Measurements from ENCODE around the gene ZNRF2.

ZNRF2 gene

DNA sequence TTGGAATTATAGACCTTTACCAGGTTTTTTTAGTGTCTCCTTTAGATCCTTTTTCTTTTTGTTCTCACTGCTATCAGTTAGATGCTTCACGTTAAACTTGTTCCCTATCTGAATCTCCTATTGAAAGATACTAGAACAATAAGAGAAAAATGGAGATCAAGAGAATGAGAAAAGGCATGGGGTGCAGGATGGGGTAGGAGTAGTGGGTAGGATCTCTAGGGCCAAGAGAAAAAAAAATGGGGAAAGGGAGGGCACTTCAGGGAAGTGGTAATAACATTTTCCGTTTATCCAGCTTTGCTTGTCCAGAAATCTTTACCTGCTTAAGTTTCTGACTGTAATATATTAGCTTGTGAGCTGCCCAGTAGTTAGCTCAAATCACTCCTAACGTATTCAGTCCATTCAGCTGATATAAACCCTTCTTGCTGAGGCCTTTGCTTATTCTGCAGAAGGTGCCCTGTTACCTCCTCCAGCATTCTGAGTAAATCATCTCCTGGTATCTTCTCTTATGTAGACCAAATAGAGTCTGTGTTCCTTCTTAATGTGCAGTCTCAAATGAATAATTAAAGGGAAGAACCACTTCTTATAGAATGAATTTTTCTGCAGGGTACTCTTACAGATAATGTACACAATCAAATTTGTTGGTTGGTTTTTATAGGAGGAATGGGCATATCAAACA is 69.7 kb downstream of the ZNRF2 start:
- TF ChIP-seq, protein P1, sequence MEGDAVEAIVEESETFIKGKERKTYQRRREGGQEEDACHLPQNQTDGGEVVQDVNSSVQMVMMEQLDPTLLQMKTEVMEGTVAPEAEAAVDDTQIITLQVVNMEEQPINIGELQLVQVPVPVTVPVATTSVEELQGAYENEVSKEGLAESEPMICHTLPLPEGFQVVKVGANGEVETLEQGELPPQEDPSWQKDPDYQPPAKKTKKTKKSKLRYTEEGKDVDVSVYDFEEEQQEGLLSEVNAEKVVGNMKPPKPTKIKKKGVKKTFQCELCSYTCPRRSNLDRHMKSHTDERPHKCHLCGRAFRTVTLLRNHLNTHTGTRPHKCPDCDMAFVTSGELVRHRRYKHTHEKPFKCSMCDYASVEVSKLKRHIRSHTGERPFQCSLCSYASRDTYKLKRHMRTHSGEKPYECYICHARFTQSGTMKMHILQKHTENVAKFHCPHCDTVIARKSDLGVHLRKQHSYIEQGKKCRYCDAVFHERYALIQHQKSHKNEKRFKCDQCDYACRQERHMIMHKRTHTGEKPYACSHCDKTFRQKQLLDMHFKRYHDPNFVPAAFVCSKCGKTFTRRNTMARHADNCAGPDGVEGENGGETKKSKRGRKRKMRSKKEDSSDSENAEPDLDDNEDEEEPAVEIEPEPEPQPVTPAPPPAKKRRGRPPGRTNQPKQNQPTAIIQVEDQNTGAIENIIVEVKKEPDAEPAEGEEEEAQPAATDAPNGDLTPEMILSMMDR (IDR thresholded peaks at IDR 0.05; ENCODE audit: low read depth, low read length): no peak
- H3K4me3 ChIP-seq (ENCODE audit: low read depth, low read length): no peak overlapping the region

DNA sequence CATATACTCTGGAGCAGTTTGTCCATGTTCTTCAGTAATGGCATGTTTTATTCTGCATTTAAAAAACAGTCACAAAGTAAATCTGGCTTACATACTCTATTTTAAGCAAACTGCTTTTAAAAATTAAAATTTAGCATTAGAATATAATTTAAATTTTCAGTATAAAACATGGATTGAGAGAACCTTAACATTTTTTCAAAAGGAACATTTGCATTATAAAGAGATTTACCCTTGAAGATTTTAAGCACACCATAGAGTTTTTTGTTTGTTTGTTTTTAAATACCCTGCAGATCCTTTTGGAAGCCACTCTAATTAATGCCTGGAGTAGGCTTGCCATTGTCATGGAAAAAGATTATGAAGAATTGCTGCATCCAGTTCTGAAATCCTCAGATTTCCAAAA is 70.4 kb downstream of the ZNRF2 start:
- TF ChIP-seq, protein P1 (IDR thresholded peaks at IDR 0.05; ENCODE audit: low read depth, low read length): no peak
- H3K4me3 ChIP-seq (ENCODE audit: low read depth, low read length): no peak overlapping the region

DNA sequence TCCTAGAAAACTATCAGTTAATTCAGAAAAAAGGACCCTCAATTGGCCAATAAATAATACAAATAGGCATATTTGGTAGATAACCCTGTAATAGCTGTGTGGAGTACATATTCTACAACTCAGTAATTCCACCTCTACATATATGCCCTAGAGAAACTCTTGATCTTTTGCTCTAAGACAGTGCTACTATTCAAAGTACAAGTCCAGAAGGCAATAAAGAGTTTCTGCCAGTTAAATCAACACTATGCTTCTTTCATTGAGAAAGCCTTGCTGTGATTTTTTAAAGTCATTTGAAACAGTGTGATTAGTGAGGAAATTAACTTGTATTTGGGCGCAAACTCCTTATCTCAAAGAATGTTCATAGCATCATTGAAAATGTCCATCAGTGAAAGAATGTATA is 75.6 kb downstream of the ZNRF2 start:
- TF ChIP-seq, protein P1 (IDR thresholded peaks at IDR 0.05; ENCODE audit: low read depth, low read length): no peak
- H3K4me3 ChIP-seq (ENCODE audit: low read depth, low read length): no peak overlapping the region

DNA sequence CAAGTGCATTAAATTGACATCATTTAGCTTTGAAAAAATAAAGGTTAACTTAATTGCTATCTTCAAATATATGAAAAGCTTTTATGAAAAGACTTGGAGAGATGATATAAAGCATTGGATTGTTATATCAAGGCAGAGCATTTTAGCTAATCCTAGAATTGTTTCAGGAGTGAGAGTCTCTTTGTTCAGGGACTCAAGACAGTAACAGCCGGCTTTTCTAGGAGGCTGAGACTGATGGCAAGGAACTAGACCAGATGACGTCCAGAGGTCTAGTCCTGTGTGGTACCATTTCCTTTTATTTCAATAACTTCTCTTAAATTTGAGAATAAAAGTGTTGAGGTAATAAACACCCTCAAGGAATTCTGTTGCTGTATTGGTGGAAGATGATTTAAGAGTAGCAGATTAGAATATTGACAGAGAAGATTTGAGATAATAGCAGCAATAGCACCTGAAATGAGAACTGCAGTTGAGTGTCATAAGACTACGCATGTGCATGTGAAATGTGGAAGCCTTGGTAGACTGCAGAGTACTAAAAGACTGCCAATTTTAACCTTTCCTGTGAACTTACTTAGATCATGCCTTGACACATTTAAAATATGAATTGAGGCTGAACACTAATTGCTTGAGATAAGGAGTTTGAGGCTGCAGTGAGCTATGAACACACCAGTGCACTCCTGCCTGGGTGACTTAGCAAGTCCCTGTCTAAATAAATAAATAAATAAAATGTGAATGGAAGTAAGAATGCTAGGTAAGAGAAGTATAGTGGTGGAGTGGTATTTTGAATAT is 79.6 kb downstream of the ZNRF2 start:
- H3K4me3 ChIP-seq (ENCODE audit: low read depth, low read length): no peak overlapping the region
- TF ChIP-seq, protein P1 (IDR thresholded peaks at IDR 0.05; ENCODE audit: low read depth, low read length): no peak

DNA sequence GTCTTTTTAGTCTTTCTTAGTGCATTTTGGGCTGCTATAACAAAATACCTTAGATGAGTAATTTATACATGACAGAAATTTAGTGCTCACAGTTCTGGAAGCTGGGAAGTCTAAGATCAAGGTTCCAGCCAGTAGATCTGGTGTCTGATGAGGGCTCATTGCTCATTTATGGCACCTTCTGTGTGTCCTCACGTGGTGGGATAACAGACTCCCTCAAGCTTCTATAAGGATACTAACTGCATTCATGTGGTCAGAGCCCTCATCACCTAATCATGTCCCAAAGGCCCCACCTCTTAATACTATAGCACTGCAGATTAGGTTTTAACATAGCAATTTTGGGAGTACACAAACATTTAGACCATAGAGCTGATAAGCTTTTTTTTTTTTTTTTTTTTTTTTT is 80.4 kb downstream of the ZNRF2 start:
- TF ChIP-seq, protein P1 (IDR thresholded peaks at IDR 0.05; ENCODE audit: low read depth, low read length): no peak
- H3K4me3 ChIP-seq (ENCODE audit: low read depth, low read length): no peak overlapping the region

DNA sequence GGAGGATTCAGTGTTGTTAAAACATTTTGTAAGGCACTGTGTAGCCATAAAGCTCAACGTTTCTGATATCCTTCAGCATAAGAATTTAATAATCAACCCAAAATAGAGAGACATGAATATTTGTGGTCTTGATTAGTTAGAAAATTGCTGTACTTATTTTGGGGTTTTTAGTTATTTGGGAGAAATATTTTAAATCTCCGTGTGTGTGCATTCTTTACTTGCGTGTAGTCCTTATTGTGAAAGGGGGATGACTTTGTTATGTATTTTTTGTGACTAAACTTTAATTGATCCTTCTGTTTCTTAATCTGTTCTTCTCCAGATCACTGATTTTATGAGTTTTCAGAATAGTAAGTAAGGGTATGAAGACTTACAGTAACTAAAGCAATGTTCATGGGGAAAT is 81.2 kb downstream of the ZNRF2 start:
- TF ChIP-seq, protein P1 (IDR thresholded peaks at IDR 0.05; ENCODE audit: low read depth, low read length): no peak
- no peak overlapping the region for H3K4me3 ChIP-seq (ENCODE audit: low read depth, low read length)

DNA sequence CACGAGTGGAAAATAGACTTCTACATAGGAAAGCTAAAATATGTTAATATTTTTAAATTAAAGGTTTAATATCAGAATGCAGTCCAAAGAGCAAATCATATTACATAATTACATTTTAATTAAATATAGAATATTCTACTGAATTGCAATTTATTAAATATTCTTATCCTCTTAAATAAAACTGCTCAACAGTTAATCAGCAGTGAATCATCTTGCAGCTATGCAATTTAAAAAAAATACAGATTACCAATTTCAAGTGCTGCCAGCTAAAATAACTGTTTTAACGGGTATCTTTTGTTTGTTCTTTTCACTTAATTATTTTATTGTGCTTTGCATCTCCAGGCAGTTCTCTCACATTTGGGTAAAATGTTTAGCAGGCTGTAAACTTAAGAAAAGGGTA is 82.2 kb downstream of the ZNRF2 start:
- TF ChIP-seq, protein P1 (IDR thresholded peaks at IDR 0.05; ENCODE audit: low read depth, low read length): no peak
- no peak overlapping the region for H3K4me3 ChIP-seq (ENCODE audit: low read depth, low read length)

All from WI38 (cell line).